SK-N-MC (cell line): ENCODE results near the gene IMPA2.

Experiments
- DNase-seq: peaks from one replicate; pipeline ENCODE4 v3.0.0-alpha.2; 2011; ENCODE audit warnings: low read depth, low spot score
- H3K27ac ChIP-seq: fragments of 200-600 bp; sonication (generic); 2 replicates; pipeline ENCODE4 v1.5.1; 2016; ENCODE audit warnings: mixed run types
- H3K36me3 ChIP-seq: fragments of 200-600 bp; sonication (generic); 2 replicates; pipeline ENCODE4 v1.6.1; 2017; ENCODE audit warnings: antibody characterized with exemption, low read length, mixed read lengths; ENCODE audit not compliant: insufficient read depth
- H3K4me3 ChIP-seq: fragments of 200-600 bp; sonication (generic); 2 replicates; pipeline ENCODE4 v1.5.1; 2016
- H3K9ac ChIP-seq: fragments of 200-600 bp; sonication (generic); 2 replicates; pipeline ENCODE4 v1.8.0; 2017; ENCODE audit warnings: mixed run types, mixed read lengths; ENCODE audit not compliant: insufficient read length
- H3K9me3 ChIP-seq: fragments of 200-600 bp; sonication (generic); 2 replicates; pipeline ENCODE4 v1.6.1; 2017; ENCODE audit warnings: low read depth, mild to moderate bottlenecking, antibody characterized with exemption, low read length, moderate library complexity, mixed read lengths
- EZH2 ChIP-seq: fragments of 200-600 bp; sonication (generic); IDR thresholded peaks from one replicate; pipeline ENCODE4 v1.6.1; 2017; ENCODE audit warnings: antibody characterized with exemption
- FOXP2 ChIP-seq: optimal IDR thresholded peaks from 2 replicates; pipeline ENCODE3; 2011; ENCODE audit warnings: mild to moderate bottlenecking, moderate library complexity; ENCODE audit not compliant: insufficient read depth; ENCODE audit errors: extremely low read length, control extremely low read depth
- POLR2AphosphoS5 ChIP-seq: IDR thresholded peaks from 2 replicates; pipeline ENCODE4 v1.6.1; 2012; ENCODE audit warnings: mild to moderate bottlenecking, low read depth, low read length, borderline replicate concordance

IMPA2 gene

DNA sequence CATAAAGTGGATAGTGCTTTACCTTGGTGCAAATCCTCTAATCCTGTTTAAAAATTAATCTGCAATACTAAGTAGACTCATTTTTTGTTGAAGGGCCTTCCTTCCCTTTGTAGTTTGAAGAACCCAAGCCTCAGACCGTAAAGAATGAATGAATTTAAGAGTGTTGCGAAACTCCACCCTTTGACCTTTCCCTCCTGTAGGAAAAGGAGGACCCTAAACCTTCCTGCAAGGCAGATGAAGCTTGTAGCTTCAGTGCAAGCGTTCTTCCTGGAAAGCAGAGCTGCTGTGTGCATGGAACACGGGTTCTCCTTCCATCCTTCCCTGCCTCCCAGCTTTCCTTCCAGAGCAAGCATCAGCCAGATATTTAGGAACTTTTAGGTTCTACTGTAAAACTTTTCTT, 1.7 kb downstream of the IMPA2 start:
- Histone ChIP-seq H3K9me3 (no peaks in the 10 kb centered on the region), H3K27ac (no peak overlapping the region), H3K36me3 (no peaks in the 10 kb centered on the region), H3K4me3 (peak overlapping the region; percentile 91), H3K9ac (peak overlapping the region; percentile 29)
- DNase-seq = no peak
- TF ChIP-seq POLR2AphosphoS5 (no peak), FOXP2 (no peak), EZH2 (no peak)

DNA sequence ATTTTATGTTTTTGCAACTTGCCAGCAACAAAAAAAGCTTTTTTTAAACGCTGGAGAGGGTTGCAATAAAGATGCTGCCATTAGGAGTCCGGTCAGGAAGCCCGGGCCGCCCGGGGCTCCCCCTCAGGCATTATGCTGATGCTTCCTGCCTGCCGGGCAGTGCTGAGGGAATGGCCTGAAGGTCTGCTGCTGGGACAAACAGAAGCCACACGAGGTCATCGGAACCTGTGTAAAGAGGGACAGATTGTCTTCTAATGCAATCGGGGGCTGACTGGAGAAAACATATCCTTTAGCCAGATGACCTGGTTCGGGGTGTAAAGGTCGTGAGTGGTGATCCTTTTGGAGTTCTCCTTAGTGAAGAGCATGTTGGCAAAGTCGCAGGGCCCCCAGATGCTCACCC, 2.3 kb downstream of the IMPA2 start:
- TF ChIP-seq EZH2 (no peak), FOXP2 (no peak), POLR2AphosphoS5 (no peak)
- H3K36me3 ChIP-seq = no peaks in the 10 kb centered on the region
- H3K4me3 ChIP-seq = no peak overlapping the region; the same call in 1 of the 2 replicates
- DNase-seq = no peak
- peak overlapping the region; percentile 29 for H3K9ac ChIP-seq
- H3K27ac ChIP-seq = no peak overlapping the region
- H3K9me3 ChIP-seq = no peaks in the 10 kb centered on the region

- Histone ChIP-seq H3K9ac (no peak overlapping the region), H3K36me3 (no peaks in the 10 kb centered on the region), H3K27ac (no peak overlapping the region), H3K4me3 (no peak overlapping the region), H3K9me3 (no peaks in the 10 kb centered on the region)
- TF ChIP-seq EZH2 = no peak
- no peak for TF ChIP-seq FOXP2
- DNase-seq = no peak
Observed at GRCh38 chr18:11984091-11984490, 2.8 kb downstream of the IMPA2 start.

- no peak for DNase-seq
- no peaks in the 10 kb centered on the region for H3K36me3 ChIP-seq
- H3K9me3 ChIP-seq = no peaks in the 10 kb centered on the region
- TF ChIP-seq FOXP2 (no peak), EZH2 (no peak), POLR2AphosphoS5 (no peak)
- no peak overlapping the region for H3K4me3 ChIP-seq
- no peak overlapping the region; the same call in 1 of the 2 replicates for H3K27ac ChIP-seq
- no peak overlapping the region for H3K9ac ChIP-seq
Observed at GRCh38 chr18:11985586-11985985, 4.3 kb downstream of the IMPA2 start.

- no peak overlapping the region for H3K27ac ChIP-seq
- DNase-seq = no peak
- TF ChIP-seq FOXP2 (no peak), EZH2 (no peak), POLR2AphosphoS5 (no peak)
- no peaks in the 10 kb centered on the region for H3K36me3 ChIP-seq
- H3K9ac ChIP-seq = no peak overlapping the region
- no peak overlapping the region for H3K4me3 ChIP-seq
- no peaks in the 10 kb centered on the region for H3K9me3 ChIP-seq
Observed at GRCh38 chr18:11986061-11986460, 4.8 kb downstream of the IMPA2 start.

- H3K27ac ChIP-seq = peak overlapping the region; percentile 54; the same call in 1 of the 2 replicates
- TF ChIP-seq FOXP2 (no peak), POLR2AphosphoS5 (no peak), EZH2 (no peak)
- DNase-seq = no peak
- H3K4me3 ChIP-seq = no peak overlapping the region
- H3K9ac ChIP-seq = no peak overlapping the region
- no peaks in the 10 kb centered on the region for H3K9me3 ChIP-seq
- H3K36me3 ChIP-seq = no peaks in the 10 kb centered on the region
Observed at GRCh38 chr18:11987527-11987926, 6.2 kb downstream of the IMPA2 start.

- H3K4me3 ChIP-seq = no peak overlapping the region
- H3K9me3 ChIP-seq = no peaks in the 10 kb centered on the region
- H3K36me3 ChIP-seq = no peaks in the 10 kb centered on the region
- no peak for DNase-seq
- H3K9ac ChIP-seq = no peak overlapping the region
- TF ChIP-seq POLR2AphosphoS5 (no peak), FOXP2 (no peak), EZH2 (no peak)
- H3K27ac ChIP-seq = no peak overlapping the region
Observed at GRCh38 chr18:11989174-11989573, 7.9 kb downstream of the IMPA2 start.

DNA sequence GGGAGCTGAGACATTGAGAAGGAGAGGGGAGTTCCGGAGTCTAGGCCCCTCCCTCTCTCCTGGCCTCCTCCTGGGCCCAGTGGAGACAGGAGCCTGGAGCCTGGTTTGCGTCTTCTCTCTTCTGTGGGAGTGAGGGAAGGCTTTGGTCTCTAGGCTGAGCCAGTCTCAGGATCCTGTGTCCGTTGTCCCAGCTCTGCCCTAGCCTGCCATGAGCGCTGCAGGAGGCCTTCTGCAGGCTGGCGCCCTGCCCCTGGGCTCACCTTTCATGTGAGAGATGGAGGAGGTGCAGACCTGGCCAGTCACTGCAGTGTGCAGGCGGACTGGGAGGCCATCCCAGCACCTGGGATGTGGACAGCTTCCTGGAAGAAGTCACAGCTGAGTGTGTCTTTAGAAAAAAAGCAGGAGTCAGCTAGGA, 8.7 kb downstream of the IMPA2 start:
- Histone ChIP-seq H3K27ac (no peak overlapping the region), H3K4me3 (no peak overlapping the region), H3K9ac (no peak overlapping the region), H3K36me3 (no peaks in the 10 kb centered on the region), H3K9me3 (no peaks in the 10 kb centered on the region)
- TF ChIP-seq POLR2AphosphoS5 = no peak
- no peak for TF ChIP-seq FOXP2
- no peak for TF ChIP-seq EZH2
- no peak for DNase-seq

DNA sequence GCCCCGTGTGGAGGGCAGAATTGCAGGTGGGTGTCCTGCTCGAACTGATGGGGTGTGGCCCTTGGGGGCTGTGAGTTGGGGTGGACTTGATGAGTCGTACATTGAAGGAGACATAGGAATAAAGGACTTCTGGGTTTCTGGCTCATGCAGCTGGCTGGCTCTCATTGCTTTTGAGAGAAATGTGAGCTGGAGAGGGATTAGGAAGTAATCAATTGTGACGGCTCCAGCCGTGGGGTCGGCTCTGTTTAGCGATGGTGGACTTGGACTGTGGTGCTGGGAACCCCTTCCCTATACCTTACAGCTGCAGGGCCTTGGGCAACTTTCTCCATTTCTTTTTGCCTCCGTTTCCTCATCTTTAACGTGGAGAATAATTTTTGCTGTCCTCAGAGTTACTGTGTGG, 9.2 kb downstream of the IMPA2 start:
- no peak for TF ChIP-seq EZH2
- TF ChIP-seq POLR2AphosphoS5 = no peak
- TF ChIP-seq FOXP2 = no peak
- Histone ChIP-seq H3K27ac (no peak overlapping the region), H3K9me3 (no peaks in the 10 kb centered on the region), H3K9ac (no peak overlapping the region), H3K36me3 (no peaks in the 10 kb centered on the region), H3K4me3 (no peak overlapping the region)
- no peak for DNase-seq
